Esophagus muscularis mucosa (tissue), 4 donors: ENCODE measurements around the gene KAZN.

Source experiments
- CTCF ChIP-seq, 3 experiments: fragments of 200-600 bp in 2 of 3; fragments of 450-650 bp in 1 of 3; sonication (generic) in 2 of 3; IDR thresholded peaks; one replicate each; pipeline ENCODE4 v1.5.1; 2017 to 2019; ENCODE audit warnings: antibody characterized with exemption in 3 of 3, mild to moderate bottlenecking in 2 of 3, moderate library complexity in 1 of 3
- EP300 ChIP-seq: sonication (generic); formaldehyde crosslinking; IDR thresholded peaks from one replicate; pipeline ENCODE4 v1.6.1; 2017; ENCODE audit warnings: antibody characterized with exemption
- POLR2A ChIP-seq: fragments of 450-650 bp; IDR thresholded peaks from one replicate; pipeline ENCODE4 v1.6.1; 2017; ENCODE audit warnings: antibody characterized with exemption, moderate library complexity, mild to moderate bottlenecking, low read depth
- POLR2AphosphoS5 ChIP-seq, 2 donors: sonication (generic); formaldehyde crosslinking; IDR thresholded peaks; one replicate each; pipeline ENCODE4 v1.6.1; 2017; ENCODE audit warnings: antibody characterized with exemption in 2 of 2

DNA sequence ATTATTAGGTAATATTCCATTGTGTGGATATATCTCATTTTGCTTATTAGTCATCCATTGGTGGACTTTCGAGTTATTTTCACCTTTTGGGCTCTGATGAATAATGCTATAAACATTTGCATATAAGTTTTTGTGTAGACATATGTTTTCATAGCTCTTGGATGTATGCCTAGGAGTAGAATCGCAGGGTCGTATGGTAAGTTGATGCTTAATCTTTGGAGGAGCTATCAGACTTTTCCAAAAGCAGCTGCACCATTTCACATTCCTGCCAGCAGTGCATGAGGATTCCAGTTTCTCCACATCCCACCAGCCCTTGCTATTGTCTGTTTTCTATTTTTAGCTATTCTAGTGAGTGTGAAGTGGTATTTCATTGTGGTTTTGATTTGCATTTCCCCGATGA, 434.8 kb downstream of the KAZN start:
- TF ChIP-seq POLR2A: no peak
- TF ChIP-seq CTCF (IDR thresholded peaks at IDR 0.05): no peak
- TF ChIP-seq POLR2AphosphoS5 (IDR thresholded peaks at IDR 0.05): no peak
- TF ChIP-seq EP300: no peak
